Ishikawa (cell line): Measurements from ENCODE around the gene RNF169.

Experiments
- CEBPB ChIP-seq: IDR thresholded peaks from 2 replicates; pipeline ENCODE4 v1.6.1; 2012
- CREB1 ChIP-seq: IDR thresholded peaks from 2 replicates; pipeline ENCODE4 v1.6.1; 2012; ENCODE audit warnings: low read depth
- EGR1 ChIP-seq: IDR thresholded peaks from 2 replicates; pipeline ENCODE4 v1.6.1; 2012
- EP300 ChIP-seq: IDR thresholded peaks from 2 replicates; pipeline ENCODE4 v1.6.1; 2012; ENCODE audit warnings: borderline replicate concordance
- FOXM1 ChIP-seq: IDR thresholded peaks from 2 replicates; pipeline ENCODE4 v1.6.1; 2012; ENCODE audit warnings: low read depth, borderline replicate concordance
- NFIC ChIP-seq: IDR thresholded peaks from 2 replicates; pipeline ENCODE4 v1.6.1; 2012
- RAD21 ChIP-seq: IDR thresholded peaks from 2 replicates; pipeline ENCODE4 v1.6.1; 2012; ENCODE audit warnings: low read depth
- TAF1 ChIP-seq: IDR thresholded peaks from 2 replicates; pipeline ENCODE4 v1.6.1; 2012; ENCODE audit warnings: low read depth, mild to moderate bottlenecking
- TCF12 ChIP-seq: IDR thresholded peaks from 2 replicates; pipeline ENCODE4 v1.6.1; 2012; ENCODE audit warnings: low read depth
- TEAD4 ChIP-seq: IDR thresholded peaks from 2 replicates; pipeline ENCODE4 v1.6.1; 2012
- YY1 ChIP-seq: IDR thresholded peaks from 2 replicates; pipeline ENCODE4 v1.6.1; 2012; ENCODE audit warnings: low read depth
- ZBTB7A ChIP-seq: IDR thresholded peaks from 2 replicates; pipeline ENCODE4 v1.6.1; 2012; ENCODE audit warnings: low read depth
- TF ChIP-seq, protein P1 (sequence below): IDR thresholded peaks from 2 replicates; pipeline ENCODE4 v1.6.1; 2012
- TF ChIP-seq, protein P2 (sequence below): IDR thresholded peaks from 2 replicates; pipeline ENCODE4 v1.6.1; 2012; ENCODE audit warnings: low read depth, mild to moderate bottlenecking
- TF ChIP-seq, protein P3 (sequence below): IDR thresholded peaks from 2 replicates; pipeline ENCODE4 v1.6.1; 2012

Gene RNF169

DNA sequence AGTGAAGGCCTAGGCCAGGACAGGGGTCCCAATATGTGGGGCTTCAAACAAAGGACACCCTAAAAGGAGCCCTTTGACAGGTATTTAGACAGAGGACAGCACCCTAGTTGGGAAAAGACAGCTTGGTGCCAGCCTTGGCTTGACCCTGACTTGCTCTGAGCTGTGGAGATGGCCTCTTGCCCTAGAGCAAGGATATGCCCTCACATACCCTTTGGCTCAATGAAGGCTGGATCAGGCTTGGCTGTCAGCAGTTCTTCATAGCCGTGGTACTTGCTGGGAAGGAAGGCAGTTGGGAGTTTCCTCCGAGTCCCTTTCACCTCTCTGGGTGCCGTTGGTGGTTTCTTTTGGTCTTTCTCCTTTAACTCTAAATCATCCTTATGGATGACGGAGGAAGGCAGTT lies 96.2 kb downstream of the RNF169 start:
- TF ChIP-seq TCF12 (no peak), CREB1 (no peak), RAD21 (no peak), EGR1 (no peak), EP300 (no peak), YY1 (no peak), TAF1 (no peak), FOXM1 (no peak), ZBTB7A (no peak), TEAD4 (no peak)
- TF ChIP-seq, protein P1, sequence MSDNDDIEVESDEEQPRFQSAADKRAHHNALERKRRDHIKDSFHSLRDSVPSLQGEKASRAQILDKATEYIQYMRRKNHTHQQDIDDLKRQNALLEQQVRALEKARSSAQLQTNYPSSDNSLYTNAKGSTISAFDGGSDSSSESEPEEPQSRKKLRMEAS: no peak
- TF ChIP-seq, protein P2, sequence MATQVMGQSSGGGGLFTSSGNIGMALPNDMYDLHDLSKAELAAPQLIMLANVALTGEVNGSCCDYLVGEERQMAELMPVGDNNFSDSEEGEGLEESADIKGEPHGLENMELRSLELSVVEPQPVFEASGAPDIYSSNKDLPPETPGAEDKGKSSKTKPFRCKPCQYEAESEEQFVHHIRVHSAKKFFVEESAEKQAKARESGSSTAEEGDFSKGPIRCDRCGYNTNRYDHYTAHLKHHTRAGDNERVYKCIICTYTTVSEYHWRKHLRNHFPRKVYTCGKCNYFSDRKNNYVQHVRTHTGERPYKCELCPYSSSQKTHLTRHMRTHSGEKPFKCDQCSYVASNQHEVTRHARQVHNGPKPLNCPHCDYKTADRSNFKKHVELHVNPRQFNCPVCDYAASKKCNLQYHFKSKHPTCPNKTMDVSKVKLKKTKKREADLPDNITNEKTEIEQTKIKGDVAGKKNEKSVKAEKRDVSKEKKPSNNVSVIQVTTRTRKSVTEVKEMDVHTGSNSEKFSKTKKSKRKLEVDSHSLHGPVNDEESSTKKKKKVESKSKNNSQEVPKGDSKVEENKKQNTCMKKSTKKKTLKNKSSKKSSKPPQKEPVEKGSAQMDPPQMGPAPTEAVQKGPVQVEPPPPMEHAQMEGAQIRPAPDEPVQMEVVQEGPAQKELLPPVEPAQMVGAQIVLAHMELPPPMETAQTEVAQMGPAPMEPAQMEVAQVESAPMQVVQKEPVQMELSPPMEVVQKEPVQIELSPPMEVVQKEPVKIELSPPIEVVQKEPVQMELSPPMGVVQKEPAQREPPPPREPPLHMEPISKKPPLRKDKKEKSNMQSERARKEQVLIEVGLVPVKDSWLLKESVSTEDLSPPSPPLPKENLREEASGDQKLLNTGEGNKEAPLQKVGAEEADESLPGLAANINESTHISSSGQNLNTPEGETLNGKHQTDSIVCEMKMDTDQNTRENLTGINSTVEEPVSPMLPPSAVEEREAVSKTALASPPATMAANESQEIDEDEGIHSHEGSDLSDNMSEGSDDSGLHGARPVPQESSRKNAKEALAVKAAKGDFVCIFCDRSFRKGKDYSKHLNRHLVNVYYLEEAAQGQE: no peak
- TF ChIP-seq, protein P3, sequence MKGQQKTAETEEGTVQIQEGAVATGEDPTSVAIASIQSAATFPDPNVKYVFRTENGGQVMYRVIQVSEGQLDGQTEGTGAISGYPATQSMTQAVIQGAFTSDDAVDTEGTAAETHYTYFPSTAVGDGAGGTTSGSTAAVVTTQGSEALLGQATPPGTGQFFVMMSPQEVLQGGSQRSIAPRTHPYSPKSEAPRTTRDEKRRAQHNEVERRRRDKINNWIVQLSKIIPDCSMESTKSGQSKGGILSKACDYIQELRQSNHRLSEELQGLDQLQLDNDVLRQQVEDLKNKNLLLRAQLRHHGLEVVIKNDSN: no peak

DNA sequence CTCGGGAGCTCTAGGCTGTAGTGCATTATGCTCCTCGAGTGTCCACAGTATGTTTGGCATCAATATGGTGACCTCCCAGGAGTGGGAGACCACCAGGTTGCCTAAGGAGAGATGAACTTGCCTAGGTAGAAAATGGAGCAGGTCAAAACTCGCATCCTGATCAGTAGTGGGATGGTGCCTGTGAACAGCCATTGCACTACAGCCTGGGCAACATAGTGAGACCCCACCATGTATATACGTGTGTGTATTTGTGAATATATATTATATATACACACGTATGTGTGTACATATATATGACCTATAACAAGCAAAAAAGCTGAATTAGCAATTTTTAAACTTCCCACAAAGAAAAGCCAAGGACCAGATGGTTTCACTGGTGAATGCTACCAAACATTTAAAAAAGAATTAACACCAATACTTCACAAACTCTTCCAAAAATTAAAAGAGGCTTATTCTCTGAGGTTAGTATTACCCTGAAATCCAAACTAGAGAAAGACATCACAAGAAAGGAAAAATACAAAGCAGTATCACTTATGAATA lies 97.4 kb downstream of the RNF169 start:
- no peak for TF ChIP-seq TCF12
- TF ChIP-seq FOXM1: no peak
- TF ChIP-seq ZBTB7A: no peak
- TF ChIP-seq, protein P1: no peak
- TF ChIP-seq, protein P2: no peak
- TF ChIP-seq CREB1: no peak
- TF ChIP-seq YY1: no peak
- no peak for TF ChIP-seq EP300
- no peak for TF ChIP-seq TEAD4
- TF ChIP-seq CEBPB: no peak
- TF ChIP-seq EGR1: no peak
- TF ChIP-seq, protein P3: no peak
- no peak for TF ChIP-seq NFIC
- no peak for TF ChIP-seq RAD21
- no peak for TF ChIP-seq TAF1

DNA sequence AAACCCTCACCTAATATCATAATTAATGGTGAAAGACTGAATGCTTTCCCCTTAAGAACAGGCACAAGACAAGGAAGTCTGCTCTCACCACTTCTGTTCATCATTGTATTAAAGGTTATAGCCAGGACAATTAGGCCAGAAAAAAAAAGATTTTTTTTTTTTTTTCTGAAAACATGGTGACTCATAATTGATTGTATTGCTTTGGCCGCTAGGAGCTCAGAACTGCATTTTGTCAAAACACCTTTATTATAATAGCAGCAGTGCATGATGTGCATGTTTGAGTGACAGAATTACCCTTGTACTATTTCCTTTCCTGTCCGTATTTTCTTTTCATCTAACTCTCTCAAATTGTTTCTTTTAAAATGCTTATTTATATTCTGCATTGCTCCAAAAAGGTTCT lies 98.1 kb downstream of the RNF169 start:
- TF ChIP-seq EP300 (no peak), EGR1 (no peak), CEBPB (no peak), FOXM1 (no peak), NFIC (no peak), TCF12 (no peak), TEAD4 (no peak), YY1 (no peak), CREB1 (no peak), RAD21 (no peak), ZBTB7A (no peak), TAF1 (no peak)
- TF ChIP-seq, protein P1: no peak
- TF ChIP-seq, protein P2: no peak

DNA sequence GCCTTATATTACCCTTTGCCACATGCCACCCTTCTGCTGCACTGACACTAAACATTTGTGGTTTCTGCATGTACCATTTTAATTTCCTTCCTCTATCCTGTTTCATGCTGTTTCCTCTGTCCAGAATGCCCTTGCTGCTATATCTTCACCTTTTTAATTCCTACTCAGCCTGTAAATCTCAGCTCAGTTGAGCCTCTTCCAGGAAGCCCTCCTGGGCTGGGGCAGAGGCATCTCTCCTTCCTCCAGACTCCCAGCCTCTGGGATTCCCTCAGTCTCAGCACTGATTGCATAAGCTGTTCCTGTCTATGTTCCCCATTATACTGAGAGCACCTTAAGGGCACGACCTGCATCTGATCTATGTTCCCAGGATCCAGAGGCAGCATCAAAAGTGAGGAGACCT lies 98.7 kb downstream of the RNF169 start:
- no peak for TF ChIP-seq EGR1
- TF ChIP-seq YY1: no peak
- TF ChIP-seq EP300: no peak
- TF ChIP-seq ZBTB7A: no peak
